SK-N-SH (cell line): ENCODE measurements around the gene HDGF.

Source experiments
- POLR2AphosphoS5 ChIP-seq: IDR thresholded peaks from 2 replicates; pipeline ENCODE4 v1.6.1; 2012; ENCODE audit warnings: low read depth, low read length
- RAD21 ChIP-seq: IDR thresholded peaks from 2 replicates; pipeline ENCODE4 v1.6.1; 2012; ENCODE audit warnings: mild to moderate bottlenecking, low read length
- RFX5 ChIP-seq: IDR thresholded peaks from 2 replicates; pipeline ENCODE4 v1.6.1; 2012; ENCODE audit warnings: mild to moderate bottlenecking, improper control_type of control experiment, low read length
- SIN3A ChIP-seq: IDR thresholded peaks from 2 replicates; pipeline ENCODE4 v1.6.1; 2012; ENCODE audit warnings: low read depth, mild to moderate bottlenecking, low read length, moderate library complexity, borderline replicate concordance
- SMC3 ChIP-seq: IDR thresholded peaks from 2 replicates; pipeline ENCODE4 v1.6.1; 2012; ENCODE audit warnings: low read depth, low read length, improper control_type of control experiment
- TAF1 ChIP-seq: IDR thresholded peaks from 2 replicates; pipeline ENCODE4 v1.6.1; 2012; ENCODE audit warnings: low read depth, mild to moderate bottlenecking, low read length, moderate library complexity, borderline replicate concordance
- TF ChIP-seq, protein P1 (sequence below): fragments of 200-600 bp; sonication (generic); IDR thresholded peaks from 2 replicates; pipeline ENCODE4 v1.6.1; 2017; ENCODE audit warnings: antibody characterized with exemption, mild to moderate bottlenecking, moderate library complexity

DNA sequence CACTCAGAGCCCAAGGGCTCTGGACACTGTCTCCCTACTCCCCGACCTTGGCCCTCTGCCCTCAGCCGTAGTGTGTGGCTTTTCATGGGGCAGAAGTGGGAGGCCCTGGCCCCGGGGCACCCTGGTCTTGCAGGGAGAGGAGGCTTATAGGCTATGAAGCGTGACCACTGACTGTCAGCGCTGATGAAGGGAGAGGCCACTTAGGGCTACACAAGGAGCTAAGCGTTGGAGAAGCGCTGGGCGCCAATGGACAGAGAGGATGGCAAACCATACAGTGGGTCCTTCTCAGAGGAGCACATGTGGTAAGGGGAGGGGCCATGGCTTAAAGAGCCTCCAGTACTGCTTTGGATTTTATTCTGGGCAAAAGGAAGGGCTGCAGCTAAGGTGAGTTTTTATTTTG is 54.0 kb downstream of the HDGF start:
- TF ChIP-seq, protein P1, sequence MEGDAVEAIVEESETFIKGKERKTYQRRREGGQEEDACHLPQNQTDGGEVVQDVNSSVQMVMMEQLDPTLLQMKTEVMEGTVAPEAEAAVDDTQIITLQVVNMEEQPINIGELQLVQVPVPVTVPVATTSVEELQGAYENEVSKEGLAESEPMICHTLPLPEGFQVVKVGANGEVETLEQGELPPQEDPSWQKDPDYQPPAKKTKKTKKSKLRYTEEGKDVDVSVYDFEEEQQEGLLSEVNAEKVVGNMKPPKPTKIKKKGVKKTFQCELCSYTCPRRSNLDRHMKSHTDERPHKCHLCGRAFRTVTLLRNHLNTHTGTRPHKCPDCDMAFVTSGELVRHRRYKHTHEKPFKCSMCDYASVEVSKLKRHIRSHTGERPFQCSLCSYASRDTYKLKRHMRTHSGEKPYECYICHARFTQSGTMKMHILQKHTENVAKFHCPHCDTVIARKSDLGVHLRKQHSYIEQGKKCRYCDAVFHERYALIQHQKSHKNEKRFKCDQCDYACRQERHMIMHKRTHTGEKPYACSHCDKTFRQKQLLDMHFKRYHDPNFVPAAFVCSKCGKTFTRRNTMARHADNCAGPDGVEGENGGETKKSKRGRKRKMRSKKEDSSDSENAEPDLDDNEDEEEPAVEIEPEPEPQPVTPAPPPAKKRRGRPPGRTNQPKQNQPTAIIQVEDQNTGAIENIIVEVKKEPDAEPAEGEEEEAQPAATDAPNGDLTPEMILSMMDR, result no peak
- TF ChIP-seq SMC3 (no peak), RAD21 (no peak), POLR2AphosphoS5 (no peak), RFX5 (no peak), TAF1 (no peak), SIN3A (no peak)
